ENCODE measurements around the gene SMURF1.

Gene SMURF1

GRCh38 chr7:99141334-99141733, 2.6 kb downstream of the SMURF1 start:
- DNase-seq: no peak

GRCh38 chr7:99140813-99141212, 3.1 kb downstream of the SMURF1 start:
- no peak for DNase-seq

GRCh38 chr7:99139036-99139435, 4.9 kb downstream of the SMURF1 start:
- no peak for DNase-seq

- no peak for DNase-seq
Observed at GRCh38 chr7:99137411-99138180, 6.3 kb downstream of the SMURF1 start.

GRCh38 chr7:99135938-99136337, 8.0 kb downstream of the SMURF1 start:
- no peak for DNase-seq

- DNase-seq: no peak
Observed at GRCh38 chr7:99133766-99134564, 9.9 kb downstream of the SMURF1 start.

- no peak for DNase-seq
Observed at GRCh38 chr7:99132595-99133321, 11.2 kb downstream of the SMURF1 start.

- no peak for DNase-seq
Observed at GRCh38 chr7:99131290-99131689, 12.6 kb downstream of the SMURF1 start.

GRCh38 chr7:99129536-99129935, 14.4 kb downstream of the SMURF1 start:
- DNase-seq: no peak

- no peak for DNase-seq
Observed at GRCh38 chr7:99129001-99129400, 14.9 kb downstream of the SMURF1 start.

GRCh38 chr7:99128076-99128950, 15.6 kb downstream of the SMURF1 start:
- no peak for DNase-seq

GRCh38 chr7:99127636-99128035, 16.3 kb downstream of the SMURF1 start:
- no peak for DNase-seq

- DNase-seq: no peak
Observed at GRCh38 chr7:99126921-99127553, 16.9 kb downstream of the SMURF1 start.

GRCh38 chr7:99125505-99125865, 18.4 kb downstream of the SMURF1 start:
- no peak for DNase-seq

- no peak for DNase-seq
Observed at GRCh38 chr7:99124751-99125504, 19.0 kb downstream of the SMURF1 start.

GRCh38 chr7:99124236-99124635, 19.7 kb downstream of the SMURF1 start:
- no peak for DNase-seq

- DNase-seq: no peak
Observed at GRCh38 chr7:99123571-99124033, 20.3 kb downstream of the SMURF1 start.

GRCh38 chr7:99122762-99123161, 21.1 kb downstream of the SMURF1 start:
- no peak for DNase-seq

- DNase-seq: no peak
Observed at GRCh38 chr7:99121496-99122021, 22.3 kb downstream of the SMURF1 start.

- no peak for DNase-seq
Observed at GRCh38 chr7:99120916-99121315, 23.0 kb downstream of the SMURF1 start.

GRCh38 chr7:99120501-99120900, 23.4 kb downstream of the SMURF1 start:
- DNase-seq: no peak

Measured in NCI-H446 treated with DMSO at 0.1 percent for 48 hours (cell line).